ENCODE measurements around the gene LRGUK.

LRGUK gene

DNA sequence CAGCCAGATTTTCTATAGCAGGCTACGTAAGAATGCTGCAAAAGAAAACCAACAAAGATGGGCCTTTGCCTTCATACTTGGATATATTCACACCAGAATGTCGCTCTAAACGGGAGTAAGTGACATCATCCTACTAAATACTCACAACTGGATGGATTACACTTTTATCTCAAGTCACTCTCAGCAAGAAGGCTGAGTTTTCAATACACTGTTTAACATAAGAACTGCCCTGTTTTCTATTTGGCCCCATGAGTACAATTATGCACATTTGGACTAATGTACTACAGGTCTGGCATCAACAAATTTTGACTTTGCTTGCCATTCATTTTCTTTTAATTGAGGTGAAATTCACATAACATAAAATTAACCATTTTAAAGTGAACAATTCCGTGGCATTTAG is 181.4 kb downstream of the LRGUK start:
- DNase-seq, result no peak

DNA sequence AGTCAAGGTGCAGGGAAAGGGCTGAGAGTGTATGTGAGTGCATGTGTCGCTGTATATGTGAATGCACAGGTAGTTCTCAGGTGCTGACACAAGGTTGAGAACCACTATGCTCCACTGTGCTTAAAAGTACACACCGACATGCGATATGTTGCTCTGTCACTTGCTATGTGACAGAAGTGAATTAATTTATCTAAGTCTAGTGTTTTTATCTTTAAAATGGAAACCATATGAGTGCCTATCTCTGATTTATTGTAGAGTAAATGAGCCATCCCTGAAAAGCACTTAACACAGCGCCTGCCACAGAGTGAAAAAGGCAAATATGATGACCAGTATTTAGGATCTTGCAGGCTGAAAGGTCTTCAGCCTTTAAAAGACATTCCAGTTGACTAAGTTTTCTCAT is 184.7 kb downstream of the LRGUK start:
- DNase-seq, result no peak

DNA sequence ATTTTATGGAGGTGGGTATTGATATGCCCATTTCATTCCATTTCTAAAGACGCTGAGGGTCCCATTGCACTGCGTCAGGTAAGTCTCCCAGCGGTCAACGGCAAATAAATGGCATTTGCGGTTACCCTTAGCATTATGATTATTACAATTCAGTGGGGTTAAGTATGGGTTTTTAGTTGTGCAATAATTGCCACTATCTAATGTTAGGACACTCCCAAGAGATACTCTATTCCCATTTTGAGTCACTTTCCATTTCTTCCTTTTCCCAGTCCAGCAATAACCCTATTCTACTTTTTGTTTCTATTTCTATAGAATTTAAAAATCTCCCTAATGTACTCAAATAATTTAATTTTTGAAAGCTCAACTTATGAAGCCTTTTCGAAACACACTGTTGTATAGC is 185.6 kb downstream of the LRGUK start:
- DNase-seq, result no peak

DNA sequence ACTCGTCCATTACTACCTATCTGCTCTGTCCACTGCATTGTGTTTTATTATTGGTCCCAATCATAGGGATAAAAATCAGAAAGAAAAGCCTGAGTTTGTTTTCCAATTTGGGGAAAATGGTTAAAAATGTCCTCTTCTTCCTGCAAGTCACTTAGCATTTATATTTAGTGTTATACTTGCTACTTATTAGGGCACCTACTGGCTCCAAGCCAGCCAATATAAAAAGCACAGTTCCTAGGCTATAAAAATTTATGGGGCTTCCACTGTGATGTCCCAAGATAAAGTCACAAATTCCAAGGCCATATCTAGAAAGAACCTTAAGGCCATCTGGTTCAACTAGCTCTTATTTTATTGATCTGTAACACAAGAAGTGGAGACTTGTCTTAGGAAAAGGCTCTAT is 186.4 kb downstream of the LRGUK start:
- no peak for DNase-seq

Measured in activated naive CD4-positive, alpha-beta T cell (primary cell).